ENCODE data around the gene NPAS2. TPM values are rescaled to one million over a fixed set of nuclear protein-coding genes. Genes with fewer than 3 reads are reported as not detected.

The NPAS2 gene
- total RNA-seq, 2 donors from 2014 or later: 30.1 to 56.9 TPM

- DNase-seq (ENCODE audit: low spot score): no peak
- intact Hi-C loops (cut with DNase I): loop anchor here (5.0 to 10.0 kb wide), 3 partner anchors 116 to 168 kb away; partner anchors contain the start of gene TBC1D8 (in 2 of the 2)
Observed at GRCh38 chr2:101036562-101036961, 216.6 kb downstream of the NPAS2 start.

DNA sequence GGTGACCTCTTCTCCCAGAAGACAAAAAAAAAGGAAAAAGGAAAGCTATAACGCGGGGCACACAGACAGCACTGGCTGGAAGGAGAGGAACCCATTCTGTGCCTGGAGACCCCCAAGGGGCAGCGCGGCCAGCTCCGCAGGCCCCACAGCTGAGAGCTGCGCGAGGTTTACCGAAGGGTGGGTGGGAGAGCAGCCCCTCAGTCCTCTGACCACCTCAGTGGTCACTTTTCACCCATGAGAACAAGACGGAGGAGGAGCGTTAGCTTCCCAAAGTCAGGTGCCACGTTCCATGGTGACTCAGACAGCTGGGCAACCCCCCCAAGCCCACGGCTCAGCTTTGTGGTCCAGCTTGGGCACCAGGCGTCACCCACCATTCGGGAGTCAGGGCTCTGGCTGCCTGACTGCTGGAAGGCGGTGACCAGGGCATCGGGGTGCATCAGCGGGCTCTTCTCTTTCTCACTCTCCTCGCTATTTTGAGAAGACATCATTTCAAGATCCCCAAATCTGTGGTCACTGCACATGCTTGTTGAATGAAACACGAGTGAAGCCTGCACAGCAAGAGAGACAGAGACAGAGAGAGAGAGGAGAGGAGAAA lies 217.3 kb downstream of the NPAS2 start:
- DNase-seq (ENCODE audit: low spot score): no peak
- intact Hi-C loops (cut with DNase I): loop anchor here (5.0 to 10.0 kb wide), 3 partner anchors 115 to 168 kb away; partner anchors contain the start of gene TBC1D8 (in 2 of the 2)

- intact Hi-C loops (cut with DNase I): loop anchor here (5.0 to 10.0 kb wide), 3 partner anchors 114 to 166 kb away; partner anchors contain the start of gene TBC1D8 (in 2 of the 2)
- peak; percentile 68 for DNase-seq (ENCODE audit: low spot score)
Observed at GRCh38 chr2:101038455-101039255, 218.7 kb downstream of the NPAS2 start.

GRCh38 chr2:101040072-101040471 lies 220.1 kb downstream of the NPAS2 start:
- intact Hi-C loops (cut with DNase I): no loop called here
- no peak for DNase-seq (ENCODE audit: low spot score)

- intact Hi-C loops (cut with DNase I): no loop called here
- DNase-seq (ENCODE audit: low spot score): peak; percentile 67
Observed at GRCh38 chr2:101040761-101041160, 220.8 kb downstream of the NPAS2 start.

DNA sequence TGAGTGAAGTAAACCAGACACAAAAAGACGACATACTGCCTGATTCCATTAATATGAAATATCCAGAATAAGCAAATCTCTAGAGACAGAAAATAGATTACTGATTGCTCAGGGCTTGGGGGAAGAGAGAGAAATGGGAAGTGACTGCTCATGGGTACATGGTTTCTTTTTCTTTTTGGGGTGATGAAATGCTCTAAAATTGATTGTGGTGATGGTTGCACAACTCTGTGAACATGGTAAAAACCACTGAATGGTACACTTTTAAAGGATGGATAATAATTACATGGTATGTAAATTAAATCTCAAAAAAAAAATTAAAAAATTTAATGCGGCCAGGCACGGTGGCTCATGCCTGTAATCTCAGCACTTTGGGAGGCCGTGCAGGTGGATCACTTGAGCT lies 221.5 kb downstream of the NPAS2 start:
- no peak for DNase-seq (ENCODE audit: low spot score)
- intact Hi-C loops (cut with DNase I): no loop called here

DNA sequence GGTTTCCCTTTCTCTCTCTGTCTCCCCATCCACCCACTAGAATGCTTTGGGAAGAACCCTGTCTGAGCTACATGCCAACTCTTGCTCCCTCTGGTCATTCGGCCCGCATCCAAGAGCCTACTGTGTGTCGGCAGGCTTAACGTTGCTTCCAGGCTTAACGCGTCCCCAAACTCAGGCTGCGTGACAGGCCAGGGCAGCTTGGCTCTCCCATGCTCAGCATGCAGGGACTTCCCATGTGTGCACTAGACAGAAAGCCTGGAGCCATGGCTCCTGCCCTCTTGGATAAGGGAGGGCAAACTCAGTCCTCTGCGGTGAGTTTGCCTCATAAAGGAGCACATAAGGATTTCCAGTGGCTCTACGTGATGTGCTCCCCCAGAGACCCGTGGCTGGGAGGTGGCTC lies 225.4 kb downstream of the NPAS2 start:
- no peak for DNase-seq (ENCODE audit: low spot score)

More for the DNA sequence above, 225.4 kb downstream of the NPAS2 start:
- intact Hi-C loops (cut with DNase I): no loop called here

Other genes starting within 250 kb of the NPAS2 start
- gene RPL31, start 182.2 kb downstream of the NPAS2 start, total RNA-seq: 1,000 to 10,000 TPM; 1,083 to 1,087 TPM